Activated CD8-positive, alpha-beta memory T cell treated with anti-CD3 and anti-CD28 coated beads, Interleukin-2, amount 50 U/mL, for 48 hours (primary cell): Measurements from ENCODE around the gene CD6.

Experiments
- DNase-seq: peaks from one replicate; pipeline ENCODE4 v3.0.0-alpha.2; 2020

CD6 gene

DNA sequence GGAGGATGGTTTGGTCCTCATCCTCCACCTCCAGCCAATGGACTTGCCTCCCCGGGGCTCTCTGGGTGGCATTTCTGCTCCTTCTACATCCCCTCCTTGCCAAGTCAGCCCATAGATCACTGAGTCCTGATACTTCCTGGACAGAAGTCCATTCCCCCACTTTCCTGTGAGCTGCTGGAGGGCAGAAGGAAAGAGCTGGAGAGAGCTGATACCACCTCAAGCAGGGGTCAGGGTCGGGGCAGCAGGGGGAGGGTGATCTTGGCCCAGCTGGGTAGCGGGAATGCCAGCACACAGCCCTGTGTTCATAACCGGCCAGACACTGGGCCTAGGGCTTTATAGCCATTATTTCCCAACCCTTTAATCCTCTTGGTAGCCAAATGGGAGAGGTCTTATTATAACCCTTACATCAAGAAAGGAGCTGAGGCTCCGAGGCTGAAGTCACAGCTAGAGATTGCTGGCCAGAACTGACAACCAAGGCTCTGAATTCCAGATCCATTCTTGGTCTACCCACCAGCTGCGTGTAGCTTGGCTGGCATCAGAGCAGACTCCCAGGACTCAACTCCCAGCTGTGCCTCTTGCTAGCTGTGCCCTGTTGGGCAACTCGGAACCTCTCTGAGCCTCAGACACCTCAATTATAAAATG is 39.9 kb downstream of the CD6 start:
- no peak for DNase-seq

DNA sequence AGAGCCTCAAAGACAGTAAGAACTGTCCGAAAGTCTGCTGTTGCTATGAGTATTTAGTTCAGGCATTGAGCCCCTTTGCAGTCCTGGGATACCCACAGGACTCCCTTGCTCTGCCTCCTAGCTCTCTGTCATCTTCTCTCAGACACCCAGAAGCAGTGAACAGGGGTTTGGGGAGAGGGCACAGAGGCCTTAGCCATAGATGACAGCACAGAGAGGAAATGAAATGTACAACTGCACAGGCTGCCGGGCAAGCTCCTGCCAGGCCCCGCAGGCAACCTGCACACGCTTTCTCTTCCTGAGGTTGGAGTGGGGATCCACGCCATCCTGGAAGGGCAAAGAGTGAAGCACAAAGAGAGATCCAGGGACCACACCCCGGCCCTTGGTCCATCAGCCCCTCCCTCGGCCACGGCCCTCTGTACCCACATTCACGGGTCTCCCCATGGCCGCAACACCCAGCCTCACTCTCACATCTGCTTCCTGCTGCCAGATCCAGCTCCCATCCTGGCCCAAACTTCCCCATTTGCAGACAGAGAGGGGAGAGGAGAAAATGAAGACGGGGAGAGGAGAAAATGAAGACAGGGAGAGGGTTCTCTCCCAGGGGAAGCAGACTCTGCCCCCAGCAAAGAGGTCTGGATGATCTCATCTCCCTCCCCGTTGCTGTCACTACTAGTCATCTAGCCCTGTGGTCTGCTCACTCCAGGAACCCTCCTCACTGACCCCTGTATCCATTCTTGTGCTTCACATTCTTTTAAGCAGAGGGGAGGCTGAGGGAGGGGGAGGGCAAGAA is 40.7 kb downstream of the CD6 start:
- DNase-seq, result no peak

DNA sequence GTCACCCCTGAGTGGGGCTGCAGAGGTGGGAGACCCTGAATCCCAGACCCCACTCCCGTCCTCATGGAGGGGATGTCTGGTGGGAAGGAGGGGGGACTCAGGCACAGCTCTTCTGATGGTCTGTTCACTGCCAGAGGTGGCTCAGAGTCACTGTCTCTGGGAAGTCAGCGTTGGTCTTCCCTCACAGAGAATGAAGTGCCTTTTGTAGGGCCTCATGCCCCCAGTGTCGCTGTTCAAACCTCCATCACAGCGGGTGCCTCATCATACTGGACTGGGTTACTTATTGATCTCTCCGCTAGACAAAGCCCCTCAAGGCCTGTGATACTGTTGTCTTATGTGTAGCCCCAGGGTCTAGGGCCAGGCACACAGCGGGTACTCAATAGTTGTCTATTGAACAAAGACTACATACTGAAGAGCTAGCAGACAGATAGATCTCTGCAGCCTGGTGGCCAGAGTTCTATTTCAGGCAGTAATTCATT is 41.3 kb downstream of the CD6 start:
- no peak for DNase-seq

DNA sequence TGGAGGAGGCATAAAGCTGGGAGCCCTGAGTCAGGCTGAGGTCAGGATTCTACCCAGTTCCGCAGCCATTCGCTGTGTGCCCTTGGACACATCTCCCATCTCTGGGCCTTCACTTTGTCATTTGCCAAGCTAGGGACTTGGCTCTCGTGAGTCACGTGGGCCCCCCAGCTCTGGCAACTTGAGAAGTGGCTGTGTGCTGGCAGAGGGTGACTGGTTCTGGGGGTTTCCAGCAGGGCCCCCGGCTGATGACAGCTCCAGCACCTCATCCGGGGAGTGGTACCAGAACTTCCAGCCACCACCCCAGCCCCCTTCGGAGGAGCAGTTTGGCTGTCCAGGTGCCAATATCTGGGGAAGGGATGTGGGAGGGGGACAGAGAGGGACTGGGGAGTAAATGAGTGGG is 46.6 kb downstream of the CD6 start:
- DNase-seq, result no peak

DNA sequence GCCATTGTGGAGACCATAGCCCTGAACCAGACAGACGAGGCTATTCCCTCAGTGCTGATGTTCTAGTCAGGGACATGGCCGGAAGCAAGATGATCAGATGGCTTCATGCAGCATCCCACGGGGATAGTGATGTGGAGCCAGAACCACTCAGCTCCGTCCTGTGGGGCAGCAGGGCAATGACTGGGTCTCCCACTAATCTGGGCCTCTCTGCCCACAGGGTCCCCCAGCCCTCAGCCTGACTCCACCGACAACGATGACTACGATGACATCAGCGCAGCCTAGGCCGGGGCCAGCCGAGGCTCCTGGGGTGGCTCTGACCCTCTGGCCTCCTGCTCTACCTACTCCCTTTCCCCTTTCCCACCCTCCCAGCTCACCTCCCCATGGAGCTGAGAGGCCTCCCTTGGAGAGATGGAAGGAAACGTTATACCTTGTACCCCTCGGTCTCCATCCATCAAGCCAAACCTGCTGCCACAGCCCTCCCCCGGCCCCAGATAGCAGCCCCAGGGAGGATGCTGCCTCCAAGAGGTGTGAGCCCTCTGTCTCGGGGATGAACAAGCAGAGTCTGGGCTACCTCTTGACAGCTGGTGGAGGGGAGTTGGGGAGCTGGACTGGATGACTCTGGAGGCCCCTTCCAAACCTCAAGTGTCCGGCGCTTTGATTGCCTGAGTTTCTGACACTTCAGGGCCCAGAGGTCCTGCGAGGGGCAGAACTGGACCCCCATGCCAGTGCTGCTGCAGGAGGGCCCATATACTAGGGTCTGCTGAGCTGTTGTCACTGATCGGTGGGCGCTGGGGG is 47.8 kb downstream of the CD6 start:
- no peak for DNase-seq

DNA sequence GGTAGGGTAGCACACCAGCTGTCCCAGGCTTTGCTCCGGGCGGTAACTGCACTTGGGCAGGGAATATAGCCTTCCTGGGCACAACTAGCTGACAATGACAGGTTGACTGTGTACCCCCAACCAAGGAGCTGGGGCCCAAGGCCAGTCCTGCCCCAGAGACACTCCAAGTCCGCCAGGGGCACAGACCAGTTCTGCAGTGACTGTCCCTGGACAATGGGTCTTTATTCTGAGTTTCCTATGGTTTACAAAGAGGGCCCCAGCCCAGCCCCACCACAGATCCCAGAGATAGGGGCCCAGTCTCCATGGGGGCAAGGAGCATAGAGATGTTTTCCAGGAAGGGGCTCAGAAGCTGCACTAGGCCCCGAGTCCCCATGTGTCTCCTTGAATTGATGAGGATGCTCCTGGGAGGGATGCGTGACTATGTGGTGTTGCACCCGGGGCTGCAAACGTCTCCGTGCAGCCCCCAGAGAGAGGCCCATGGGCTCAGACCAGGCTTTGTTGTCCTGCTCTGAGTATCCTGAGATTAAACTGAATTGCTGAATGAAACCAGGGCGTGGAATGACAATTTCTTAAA is 48.4 kb downstream of the CD6 start:
- no peak for DNase-seq

DNA sequence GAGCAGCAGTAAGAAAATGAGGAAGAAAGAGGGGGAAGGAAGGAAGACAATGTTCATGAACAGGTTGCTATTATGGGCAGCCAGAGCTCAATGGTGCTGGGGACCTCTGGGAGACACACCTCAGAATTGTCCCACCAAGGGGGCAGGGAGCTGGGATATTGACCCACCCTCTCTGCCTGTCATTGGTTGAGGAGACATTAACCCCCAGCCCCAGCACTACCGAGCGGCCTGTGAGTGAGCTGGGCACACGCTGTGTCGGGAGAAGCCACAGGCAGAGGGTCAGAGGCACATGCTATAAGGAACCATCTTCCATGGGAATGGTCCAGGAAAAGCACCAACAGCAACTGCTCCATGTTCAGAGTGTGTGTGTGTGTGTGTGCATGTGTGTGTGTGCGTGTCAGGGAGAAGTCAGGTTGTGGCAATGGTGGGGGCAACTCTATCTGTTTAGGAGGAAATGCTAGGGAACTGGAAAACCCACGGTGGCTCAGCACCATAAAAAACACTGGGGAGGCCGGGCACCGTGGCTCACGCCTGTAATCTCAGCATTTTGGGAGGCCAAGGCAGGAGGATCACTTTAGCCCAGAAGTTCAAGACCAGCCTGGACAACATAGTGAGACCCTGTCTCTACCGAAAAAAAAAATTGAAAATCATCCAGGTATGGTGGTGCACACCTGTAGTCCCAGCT is 49.2 kb downstream of the CD6 start:
- no peak for DNase-seq

DNA sequence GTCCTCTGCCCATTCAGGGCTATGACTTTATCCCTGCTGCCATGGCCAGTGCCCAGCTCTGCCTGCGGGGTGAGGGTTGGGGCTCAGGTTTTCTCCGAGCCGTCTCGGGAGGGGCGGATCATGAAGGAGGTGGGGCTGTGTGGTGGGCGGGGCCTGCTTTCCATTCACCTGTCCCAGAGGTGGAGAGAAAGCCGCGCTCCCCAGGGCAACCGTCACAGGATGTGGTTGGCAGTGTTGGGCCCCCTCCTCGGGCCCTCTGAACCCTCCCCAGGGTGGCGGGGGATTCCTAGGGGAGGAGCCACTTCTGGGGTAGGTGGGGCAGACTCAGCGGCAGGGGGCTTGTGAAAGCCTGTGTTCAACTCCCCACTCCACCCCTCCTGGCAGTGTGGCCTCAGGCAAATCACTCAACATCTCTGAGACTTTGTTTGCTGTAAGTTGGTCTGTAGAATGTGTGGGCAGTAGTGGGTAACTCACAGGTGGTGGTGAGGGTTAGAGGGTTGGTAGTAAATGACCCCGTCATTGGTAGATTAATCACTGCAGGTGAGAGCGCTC is 50.3 kb downstream of the CD6 start:
- DNase-seq, result peak; percentile 88

DNA sequence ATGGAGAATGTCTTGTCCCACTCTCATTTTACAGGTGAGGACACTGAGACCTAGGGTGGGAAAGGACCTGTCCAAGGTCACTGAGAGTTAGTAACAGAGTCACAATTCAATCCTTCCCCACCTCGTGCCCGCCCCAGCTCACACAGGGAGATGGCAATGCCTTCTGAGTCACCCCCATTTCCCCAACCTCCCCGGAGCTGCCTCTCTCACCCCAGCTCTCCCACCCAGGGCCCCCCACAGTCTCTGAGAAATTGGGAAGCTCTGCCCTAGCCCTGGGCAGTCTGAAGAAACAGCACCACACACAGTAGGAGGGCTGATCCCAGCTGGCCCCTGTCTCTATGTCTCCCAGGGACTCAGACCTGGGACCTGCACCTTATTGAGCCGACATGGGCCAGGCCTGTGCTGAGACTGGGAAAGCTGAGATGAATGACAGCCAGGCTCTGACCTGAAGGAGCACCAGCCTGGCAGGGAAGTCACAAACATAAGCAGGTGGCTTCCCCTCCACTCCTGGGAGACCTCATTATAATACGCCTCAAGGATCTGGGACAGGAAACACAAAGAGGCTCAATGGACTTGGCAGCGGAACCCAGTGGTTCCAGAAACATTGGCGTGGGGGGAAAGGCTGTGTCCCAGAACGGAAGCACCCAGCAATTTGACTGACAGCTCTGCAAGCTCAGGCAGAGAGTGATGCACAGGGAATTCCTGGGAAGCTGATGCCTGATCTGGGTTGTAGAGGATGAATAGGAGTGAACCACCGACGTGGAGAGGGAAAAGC is 51.0 kb downstream of the CD6 start:
- no peak for DNase-seq

DNA sequence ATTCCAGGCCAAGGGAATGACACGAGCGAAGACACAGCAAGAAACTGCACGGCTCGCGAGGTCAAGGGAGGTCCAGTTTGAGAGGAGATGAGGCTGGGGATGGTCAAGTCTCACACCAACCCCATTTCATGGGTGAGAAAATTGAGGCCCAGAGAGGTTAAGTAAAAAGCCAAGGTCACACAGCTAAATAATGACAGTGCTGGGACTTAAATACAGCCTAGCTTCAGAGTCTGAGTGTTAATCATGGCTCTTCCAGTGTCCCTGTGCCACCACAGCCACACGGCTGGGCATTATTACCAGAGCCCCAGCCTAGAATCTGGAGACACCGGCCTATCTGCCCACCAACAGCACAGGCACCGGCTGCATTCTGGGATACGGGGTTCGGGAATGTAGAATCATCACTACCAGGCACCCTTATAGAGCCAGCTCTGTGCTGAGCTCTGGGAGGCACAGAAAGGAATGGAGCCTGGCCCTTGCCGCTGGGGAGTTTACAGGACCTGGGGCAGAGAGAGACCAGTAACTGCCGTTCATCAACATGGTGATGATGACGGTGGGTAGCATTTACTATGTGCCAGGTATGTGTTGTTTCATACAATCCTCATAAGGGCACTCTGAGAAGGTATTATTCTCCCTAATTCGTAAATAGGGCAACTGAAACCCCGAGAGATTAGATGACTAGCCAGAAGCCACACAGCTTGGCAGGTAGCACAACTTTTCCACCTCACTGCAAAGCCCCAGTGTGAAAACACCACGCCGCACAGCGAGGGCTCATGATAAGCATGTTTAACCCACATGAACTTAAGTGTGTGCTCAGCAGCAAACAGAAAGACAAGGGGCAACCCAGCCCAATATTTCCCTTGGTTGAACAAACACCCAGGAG is 51.8 kb downstream of the CD6 start:
- DNase-seq, result peak; percentile 82

DNA sequence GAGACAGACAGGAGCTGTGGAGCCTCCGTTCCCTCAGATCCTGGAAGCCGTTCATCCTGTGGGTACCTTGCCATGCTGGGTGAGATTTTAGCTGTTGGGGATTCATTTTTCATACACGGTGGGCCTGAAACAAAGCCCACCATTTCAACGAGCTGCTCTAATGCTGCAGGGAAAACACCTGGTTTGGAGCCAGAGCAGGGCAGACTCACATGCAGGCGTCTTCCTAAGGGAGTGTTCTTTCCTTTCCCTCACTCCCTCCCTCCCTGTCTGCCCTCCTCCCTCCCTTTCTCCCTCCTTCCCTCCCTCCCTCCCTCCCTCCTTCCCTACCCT is 52.5 kb downstream of the CD6 start:
- DNase-seq, result no peak

DNA sequence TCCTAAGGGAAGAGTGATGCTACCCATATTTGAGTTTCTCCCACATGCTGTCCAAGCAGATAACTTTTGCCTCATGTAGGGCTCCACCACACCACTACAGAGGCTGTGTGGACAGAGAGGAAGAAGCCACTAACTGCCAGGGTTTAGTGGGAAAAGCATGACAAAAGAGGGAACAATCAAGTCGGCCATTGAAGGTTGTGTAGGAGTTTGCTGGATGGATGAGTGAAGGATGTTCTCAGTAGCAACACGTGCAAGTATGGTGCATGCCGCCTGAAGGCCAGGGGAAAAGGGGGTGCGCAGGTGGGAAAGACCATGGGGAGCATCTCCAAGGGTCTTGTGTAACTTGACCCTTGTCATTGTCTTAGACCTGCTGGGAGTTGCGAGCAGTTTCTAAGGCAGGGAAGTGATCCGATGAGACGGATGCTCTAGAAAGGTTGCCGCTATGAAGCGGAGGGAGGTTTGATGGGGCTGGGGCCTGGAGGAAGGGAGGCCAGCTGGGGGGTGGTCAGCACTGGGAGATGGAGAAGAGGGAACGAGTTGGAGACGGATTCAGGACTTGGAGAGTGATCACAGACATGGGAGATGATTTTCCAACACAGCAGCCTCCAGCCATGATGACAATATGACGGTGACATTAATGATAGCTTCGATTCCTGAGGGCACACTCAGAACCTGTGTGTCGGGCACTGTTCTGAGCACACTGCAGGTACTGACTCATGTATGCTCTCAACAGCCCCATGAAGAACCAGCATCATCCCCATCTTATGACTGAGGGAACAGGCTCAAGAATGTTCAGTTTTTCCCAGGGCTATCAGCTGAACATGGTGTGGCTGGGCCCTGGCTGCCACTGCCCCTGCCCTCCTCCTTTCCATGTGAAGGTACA is 53.7 kb downstream of the CD6 start:
- DNase-seq, result no peak

DNA sequence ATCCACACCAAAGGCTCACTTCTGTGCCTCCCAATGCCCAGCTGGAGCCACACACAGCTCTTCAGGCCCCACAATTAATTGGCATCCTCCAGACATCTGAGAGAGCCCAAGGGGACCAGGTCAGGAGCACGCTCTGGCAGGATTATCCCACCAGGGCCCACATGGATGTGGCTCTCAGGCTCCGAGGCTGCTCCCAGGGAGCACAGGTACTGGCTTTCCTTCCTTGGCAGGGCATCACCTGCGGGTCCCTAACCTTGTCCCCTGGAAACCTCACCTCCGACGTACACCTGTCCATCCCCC is 54.3 kb downstream of the CD6 start:
- no peak for DNase-seq

DNA sequence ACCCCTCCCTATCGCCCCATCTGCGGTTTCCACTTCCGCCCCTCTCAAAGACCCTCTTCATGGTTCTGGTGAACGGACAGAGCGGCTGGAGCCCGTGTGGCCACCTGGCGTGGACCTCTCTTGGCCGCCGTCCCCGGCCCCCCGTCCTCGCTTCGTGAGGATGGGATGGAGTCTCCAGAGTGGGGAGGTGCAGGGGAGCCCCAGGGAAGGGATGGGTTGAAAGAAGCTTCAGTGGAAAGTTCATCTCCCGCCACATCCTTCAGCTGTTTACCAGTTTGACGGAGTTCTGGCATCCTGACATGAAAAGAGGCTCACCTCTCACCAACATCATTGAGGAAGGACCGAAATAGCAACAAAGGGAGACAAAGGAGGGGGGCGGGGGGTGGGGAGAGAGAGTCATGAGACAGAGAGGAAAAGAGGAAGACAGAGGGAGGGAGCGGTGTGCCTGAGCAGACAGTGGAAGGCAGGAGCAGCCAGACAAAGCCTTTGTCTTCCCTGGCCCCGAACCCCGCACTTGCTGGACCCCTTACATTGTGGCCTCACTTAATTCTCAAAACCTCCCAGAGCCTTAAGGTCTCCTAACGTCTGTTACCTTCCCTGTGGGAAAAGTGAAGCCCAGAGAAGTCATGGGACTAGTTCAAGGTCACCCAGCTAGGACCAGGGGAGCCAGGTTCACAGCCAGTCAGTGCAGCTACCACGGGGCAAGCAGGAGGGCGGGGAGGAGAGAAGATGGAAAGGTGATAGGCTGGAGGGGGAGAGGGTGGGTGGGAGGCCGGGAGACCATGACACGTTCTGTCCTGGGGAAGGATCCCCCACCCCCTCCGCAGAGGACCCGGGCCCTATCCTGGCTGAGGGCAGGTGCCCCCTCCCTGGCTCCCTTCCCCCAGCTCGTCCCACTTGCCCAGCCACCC is 54.9 kb downstream of the CD6 start:
- no peak for DNase-seq

DNA sequence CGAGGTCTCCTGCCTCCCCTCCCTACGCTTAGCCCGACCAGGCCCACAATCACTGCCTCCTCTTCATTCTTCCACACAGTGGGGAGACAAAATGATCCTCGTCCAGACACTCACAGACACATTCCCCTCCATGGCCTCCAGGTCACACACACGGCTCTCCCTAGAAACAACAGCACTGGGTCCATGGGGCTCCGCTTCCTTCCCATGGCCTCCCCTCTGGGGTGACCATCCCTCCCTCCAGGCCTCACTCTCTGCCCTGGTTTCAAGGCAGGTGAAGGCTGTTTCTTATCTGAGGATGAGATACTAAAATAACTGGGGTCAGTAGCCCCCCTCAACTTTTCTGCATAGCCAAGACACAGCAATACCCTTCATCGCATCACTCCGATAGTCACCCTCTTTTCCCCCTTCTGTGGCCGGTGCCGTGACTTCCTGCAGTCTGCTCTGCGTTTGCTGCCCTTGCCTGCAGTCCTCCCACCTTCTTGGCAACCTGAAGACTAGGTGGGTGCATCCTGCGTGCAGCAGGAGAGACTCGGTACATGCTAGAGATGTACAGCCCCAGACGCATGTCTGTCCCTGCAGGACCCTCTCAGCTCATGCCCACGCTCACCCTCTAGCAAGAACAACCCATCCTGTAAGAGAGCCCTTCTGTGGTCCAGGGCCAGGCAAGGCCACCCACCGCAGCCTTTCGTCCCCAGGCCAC is 55.8 kb downstream of the CD6 start:
- DNase-seq, result peak; percentile 70

DNA sequence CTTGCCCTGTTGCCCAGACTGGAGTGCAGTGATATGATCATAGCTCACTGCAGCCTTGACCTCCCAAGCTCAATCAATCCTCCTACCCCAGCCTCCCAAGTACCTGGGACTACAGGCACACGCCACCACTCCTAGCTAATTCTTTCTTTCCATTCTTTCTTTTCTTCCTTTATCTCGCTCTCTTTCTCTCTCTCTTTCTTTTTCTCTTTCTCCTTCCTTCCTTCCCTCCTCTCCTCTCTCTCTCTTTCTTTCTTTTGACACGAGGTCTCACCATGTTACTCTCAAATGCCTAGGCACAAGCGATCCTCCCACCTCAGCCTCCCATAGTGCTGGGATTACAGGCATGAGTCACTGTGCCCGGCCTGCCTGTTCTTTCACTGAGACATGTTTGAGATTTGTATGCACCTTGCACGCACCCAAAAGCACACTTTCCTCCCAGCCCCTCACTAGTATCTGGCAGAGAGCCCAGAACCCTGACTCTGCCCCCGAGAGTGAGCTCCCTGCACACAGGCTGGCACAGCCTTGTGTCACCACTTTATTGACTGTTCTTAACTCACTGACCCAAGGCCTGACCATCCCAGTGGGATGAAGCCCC is 56.8 kb downstream of the CD6 start:
- peak; percentile 78 for DNase-seq

DNA sequence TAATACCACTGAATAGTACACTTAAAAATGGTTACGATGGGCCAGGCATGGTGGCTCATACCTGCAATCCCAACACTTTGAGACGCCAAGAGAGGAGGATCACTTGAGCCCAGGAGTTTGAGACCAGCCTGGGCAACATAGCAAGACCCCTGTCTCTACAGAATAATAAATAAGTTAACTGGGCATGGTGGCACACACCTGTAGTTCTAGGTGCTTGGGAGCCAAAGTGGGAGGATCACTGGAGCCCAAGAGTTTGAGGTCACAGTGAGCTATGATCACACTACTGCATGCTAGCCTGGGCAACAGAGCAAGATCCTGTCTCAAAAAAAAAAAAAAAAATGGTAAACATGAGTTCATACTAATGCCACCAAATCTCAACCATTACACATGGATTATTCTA is 61.3 kb downstream of the CD6 start:
- DNase-seq, result peak; percentile 30

DNA sequence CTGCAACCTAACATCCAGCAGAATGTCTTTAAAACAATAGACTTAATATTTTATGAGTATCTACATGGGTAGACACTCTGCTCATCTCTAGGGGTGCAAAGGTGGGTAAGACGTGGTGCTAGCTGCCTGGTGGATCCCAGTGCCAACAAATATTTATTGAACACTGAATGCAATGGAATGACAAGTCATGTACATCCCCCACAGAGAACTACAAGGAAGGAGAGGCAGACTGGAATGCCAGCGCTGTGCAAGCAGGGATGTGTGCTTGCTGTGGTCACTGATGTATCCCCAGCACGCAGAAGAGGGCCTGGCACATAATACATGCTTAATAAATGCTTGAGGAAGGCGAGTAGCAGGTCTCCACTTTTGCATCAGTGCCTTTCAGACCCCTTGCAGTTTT is 61.9 kb downstream of the CD6 start:
- DNase-seq, result no peak
